C4-2B (cell line): ENCODE results near the gene ATXN7L1.

Experiments
- ZFX ChIP-seq: fragments of 450-650 bp; IDR thresholded peaks from 2 replicates; pipeline ENCODE4 v1.6.1; 2017
- TF ChIP-seq, protein P1 (sequence below): fragments of 450-650 bp; conservative IDR thresholded peaks from 2 replicates; pipeline ENCODE4 v1.5.1; 2017; ENCODE audit warnings: mild to moderate bottlenecking

DNA sequence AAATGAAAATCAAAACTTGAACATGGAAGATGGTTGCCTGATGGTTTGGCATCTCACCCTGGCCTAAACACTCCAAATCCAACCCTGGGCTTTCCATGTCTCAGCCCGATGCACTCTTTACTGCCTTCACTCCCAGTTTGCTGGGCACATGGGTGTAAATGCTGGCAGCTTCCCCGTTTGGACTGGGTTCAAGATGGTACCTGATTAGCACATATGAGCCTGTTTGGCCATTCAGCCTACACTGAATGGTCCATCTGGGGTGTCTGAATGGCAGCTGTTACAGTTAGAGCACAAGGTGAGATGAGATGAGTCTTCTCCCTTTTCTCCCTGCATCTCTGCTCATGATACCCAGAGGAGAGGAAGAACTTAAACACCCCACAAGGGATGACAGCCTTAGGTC is 37.1 kb downstream of the ATXN7L1 start:
- TF ChIP-seq, protein P1, sequence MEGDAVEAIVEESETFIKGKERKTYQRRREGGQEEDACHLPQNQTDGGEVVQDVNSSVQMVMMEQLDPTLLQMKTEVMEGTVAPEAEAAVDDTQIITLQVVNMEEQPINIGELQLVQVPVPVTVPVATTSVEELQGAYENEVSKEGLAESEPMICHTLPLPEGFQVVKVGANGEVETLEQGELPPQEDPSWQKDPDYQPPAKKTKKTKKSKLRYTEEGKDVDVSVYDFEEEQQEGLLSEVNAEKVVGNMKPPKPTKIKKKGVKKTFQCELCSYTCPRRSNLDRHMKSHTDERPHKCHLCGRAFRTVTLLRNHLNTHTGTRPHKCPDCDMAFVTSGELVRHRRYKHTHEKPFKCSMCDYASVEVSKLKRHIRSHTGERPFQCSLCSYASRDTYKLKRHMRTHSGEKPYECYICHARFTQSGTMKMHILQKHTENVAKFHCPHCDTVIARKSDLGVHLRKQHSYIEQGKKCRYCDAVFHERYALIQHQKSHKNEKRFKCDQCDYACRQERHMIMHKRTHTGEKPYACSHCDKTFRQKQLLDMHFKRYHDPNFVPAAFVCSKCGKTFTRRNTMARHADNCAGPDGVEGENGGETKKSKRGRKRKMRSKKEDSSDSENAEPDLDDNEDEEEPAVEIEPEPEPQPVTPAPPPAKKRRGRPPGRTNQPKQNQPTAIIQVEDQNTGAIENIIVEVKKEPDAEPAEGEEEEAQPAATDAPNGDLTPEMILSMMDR = no peak
- TF ChIP-seq ZFX = no peak
